ENCODE measurements around the gene DDR2.
A peak's percentile ranks its signal among the peaks of the same experiment; 100 is the strongest.
"Not testable (repeated sequence)": the region's sequence is repeated elsewhere in the genome, so short reads cannot be mapped to it uniquely, and the experiment has no call there.

Gene DDR2

DNA sequence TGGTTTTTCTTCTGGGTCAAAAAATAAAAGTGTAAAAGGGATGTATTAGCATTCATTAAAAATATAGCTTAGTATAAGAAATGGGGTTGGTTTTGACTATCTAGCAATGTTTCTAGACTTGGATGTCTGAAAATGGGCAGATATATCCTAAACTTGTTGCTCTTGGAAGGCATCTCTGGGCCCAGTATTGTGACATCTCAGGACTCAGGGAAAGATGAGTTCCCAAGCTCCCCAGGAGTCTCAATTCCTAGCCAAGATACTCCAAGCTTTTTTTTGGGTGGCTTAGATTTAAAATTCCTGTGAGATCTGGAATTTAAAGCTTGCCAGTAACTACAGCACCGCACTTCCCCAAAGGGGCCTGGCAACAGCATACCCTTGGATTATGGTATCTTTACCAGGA is 146.8 kb downstream of the DDR2 start:
- no peak for DNase-seq (ENCODE audit: low spot score)

DNA sequence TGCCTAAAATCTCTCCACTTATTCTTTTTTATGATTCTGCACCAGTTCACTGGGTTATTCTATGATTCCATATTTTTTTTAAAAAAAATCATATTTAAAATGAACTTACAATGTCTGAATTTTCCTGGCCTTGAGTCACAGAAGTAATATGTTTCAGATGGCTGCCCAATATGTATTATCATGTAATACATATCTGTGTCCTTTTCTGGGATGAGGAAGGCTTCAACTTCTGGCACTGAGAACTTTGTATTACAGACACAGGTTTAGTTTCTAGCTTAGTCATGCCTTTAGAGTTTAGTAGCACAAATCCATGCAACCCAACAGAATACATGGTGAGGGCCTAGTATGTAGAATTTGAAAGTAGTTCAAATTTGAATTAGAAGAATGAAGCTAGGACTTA is 150.4 kb downstream of the DDR2 start:
- no peak for DNase-seq (ENCODE audit: low spot score)

DNA sequence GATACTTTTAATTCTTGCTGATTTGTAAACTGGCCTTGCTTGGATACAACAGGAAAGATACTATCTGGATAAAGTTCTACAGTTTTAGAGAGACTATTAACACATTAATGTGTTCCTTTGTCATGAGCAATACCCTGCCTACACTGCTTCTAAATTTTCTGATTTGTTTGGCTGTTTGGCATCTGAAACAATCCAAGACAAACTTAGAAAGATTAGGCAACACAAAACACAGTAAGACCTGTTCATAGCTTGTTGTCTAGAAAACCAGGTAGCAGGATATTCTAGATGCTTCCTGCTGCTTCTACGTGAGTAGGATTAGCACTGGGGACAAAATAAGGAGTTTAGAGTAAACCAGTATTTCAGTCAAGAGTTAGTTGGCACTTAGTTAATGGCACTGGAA is 152.7 kb downstream of the DDR2 start:
- not testable (repeated sequence) for DNase-seq (ENCODE audit: low spot score)

DNA sequence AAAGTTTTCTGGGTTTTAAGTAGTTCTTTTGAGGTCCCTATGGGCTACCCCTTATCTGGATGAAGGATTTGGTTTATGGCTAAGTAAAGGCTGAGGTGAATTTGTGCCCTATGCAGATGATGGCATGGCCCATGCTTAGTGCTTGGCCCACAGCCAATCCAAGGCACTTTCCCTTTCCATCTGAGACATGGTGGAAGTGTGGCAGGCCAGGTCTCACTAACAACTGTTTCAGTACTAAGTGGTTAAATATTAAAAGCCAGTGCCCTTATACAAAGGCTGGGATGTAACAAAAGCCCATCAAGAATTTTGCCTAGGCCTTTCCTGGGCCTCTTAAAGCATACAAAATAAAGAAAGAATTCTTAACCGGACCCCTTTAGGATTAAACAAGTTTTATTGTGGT is 156.5 kb downstream of the DDR2 start:
- not testable (repeated sequence) for DNase-seq (ENCODE audit: low spot score)

DNA sequence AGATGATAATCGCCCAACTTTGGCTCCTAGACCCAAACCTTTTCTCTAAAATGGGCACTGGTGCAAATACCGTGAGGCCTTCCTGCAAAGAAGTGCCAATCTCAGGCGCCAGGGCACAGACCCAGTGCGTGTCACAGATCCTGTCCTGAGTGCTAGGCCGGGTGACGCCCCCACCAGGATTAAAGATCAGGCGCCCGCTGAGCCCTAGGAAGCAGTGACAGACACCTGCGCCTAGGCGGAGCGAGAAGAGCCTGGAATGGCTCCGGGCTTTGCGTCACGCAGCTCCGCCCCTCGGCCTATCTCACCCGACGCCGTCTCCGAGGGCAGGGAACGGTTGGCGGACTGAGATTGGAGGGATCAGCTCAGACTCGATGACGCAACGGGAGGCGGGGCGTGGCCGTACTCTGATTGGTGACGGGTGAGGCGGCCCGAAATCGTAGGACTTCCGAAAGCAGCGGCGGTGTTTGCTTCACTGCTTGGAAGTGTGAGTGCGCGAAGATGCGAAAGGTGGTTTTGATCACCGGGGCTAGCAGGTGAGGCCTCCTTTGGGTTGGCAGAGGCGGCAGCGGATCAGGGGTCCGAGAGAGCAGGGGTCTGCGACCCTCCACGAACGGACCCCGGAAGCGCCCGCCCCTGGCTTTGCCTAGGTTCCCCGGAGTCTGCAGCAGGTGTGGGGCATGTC is 158.2 kb downstream of the DDR2 start, which contains the start of gene HSD17B7:
Gene HSD17B7, plus strand, starts transcription at position 400 of the 682 bp plus-strand sequence. Its CDS starts 99 bp downstream, at position 499.
- peak; percentile 69 for DNase-seq (ENCODE audit: low spot score)

DNA sequence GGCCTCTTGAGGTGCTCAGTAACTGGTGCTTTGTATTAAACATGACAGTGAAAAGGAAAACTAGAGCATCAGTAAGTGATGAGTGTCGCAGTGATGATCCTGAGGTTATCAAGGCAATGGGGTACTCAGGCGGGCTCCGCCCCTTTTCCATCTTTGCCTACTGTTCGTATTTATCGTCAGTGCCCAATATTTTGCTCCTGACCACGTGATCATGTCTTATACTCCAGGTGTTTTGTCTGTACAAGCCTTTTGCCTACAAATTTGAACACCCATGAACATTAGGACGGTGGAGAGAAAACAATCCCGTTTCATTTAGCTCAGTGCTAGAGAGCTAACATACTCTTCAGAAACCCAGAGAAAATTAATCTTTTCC is 158.7 kb downstream of the DDR2 start:
- peak; percentile 41 for DNase-seq (ENCODE audit: low spot score)

DNA sequence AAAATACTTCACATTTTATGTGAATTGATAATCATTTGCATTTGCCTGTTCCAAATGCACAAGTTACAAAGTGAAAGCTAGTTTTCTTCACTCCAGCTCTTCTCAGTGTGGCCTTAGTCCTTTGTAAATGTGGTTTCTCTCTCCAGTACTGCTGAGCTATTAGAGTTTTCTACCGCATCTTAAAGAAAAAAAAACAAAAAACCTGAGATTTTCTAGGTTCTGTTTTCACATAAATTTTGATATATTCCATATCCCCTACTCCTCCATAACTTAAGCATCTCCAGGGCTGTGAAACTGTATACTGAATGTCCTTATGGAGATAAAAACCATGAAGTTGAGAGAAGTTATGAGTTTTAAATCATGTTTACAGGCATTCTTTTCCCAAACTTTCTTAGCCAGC is 162.0 kb downstream of the DDR2 start:
- not testable (repeated sequence) for DNase-seq (ENCODE audit: low spot score)

DNA sequence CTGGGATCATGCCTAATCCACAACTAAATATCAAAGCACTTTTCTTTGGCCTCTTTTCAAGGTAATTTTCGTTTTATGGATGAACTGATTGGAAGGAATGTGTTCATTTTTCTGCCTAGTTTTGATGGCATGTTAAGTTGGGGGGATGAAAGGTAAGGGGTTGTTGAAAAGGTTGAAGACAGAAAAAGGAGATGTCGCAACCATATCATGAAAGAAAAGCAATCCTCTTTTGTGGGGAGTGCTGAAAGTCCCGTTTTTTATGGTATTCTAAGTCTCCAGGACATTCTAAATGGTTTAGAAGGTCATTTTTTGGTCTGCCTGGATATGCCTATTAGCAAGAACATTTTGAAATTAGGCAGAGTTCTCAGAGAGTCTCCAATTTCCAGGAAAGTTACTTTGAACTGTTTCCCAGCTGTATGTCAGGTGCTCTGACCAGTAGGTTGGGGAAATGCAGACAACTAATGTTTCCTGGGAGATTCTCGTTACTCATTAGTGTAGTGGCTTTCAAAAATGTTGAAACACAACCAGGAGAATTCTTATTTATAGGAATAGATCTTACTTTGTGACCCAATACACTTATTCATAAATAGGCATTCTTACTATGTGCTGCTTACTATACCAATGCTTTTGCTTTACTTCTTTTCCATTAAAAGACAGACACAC is 164.5 kb downstream of the DDR2 start:
- DNase-seq (ENCODE audit: low spot score), result not testable (repeated sequence)

DNA sequence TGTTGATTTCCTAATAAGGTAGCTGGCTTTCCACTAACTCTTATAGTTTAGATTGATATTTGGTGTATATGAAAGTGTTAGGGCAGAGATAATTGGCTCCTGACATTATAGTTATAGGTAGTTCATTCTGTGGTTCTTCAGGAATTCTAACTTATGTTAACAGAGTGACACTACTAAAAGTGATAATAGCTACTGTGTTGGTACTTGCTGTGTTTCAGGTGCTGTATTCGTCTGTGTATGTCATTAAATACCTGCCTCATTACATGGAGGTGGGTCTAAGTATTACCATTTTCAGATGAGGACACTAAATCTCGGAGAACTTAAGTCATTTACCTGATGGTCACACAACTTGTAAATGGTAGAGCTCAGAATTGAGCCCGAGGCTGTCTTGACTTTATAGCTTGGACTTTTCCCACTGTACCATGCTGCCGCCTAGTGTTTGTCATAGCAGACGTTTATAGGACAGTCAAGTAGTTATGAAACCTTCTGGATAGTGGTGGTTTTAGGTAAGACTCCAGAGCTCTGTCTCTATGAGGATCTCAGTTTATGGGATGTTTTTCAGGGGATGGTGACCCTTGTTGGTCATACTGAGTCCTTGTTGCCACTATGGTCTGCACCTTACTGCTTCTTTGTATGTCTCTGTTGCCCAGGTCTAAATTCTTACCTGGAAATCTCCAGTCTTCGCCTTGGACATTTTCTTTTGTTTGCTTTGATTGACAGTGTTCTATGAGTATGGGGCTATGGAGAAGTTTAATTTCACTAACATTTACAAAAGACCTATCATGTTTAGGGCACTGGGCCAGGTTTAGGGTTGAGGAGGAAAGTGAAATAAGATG is 167.9 kb downstream of the DDR2 start:
- DNase-seq (ENCODE audit: low spot score), result peak; percentile 46

DNA sequence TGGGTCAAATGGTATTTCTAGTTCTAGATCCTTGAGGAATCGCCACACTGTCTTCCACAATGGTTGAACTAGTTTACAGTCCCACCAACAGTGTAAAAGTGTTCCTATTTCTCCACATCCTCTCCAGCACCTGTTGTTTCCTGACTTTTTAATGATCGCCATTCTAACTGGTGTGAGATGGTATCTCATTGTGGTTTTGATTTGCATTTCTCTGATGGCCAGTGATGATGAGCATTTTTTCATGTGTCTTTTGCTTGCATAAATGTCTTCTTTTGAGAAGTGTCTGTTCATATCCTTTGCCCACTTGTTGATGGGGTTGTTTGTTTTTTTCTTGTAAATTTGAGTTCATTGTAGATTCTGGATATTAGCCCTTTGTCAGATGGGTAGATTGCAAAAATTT is 175.2 kb downstream of the DDR2 start:
- DNase-seq (ENCODE audit: low spot score), result not testable (repeated sequence)

DNA sequence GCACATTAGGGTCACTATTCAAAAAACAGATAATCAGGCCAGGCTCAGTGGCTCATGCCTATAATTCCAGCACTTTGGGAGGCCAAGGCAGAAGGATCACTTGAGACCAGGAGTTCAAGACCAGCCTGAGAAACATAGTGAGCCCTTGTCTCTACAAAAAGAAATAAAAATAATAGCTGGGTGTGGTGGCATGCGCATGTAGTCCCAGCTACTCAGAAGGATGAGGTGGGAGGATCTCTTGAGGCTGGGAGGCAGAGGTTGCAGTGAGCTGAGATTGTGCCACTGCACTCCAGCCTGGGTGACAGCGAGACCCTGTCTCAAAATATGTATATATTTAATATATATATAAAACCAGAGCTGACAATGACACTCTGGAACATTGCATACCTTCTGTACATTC is 180.1 kb downstream of the DDR2 start:
- not testable (repeated sequence) for DNase-seq (ENCODE audit: low spot score)

DNA sequence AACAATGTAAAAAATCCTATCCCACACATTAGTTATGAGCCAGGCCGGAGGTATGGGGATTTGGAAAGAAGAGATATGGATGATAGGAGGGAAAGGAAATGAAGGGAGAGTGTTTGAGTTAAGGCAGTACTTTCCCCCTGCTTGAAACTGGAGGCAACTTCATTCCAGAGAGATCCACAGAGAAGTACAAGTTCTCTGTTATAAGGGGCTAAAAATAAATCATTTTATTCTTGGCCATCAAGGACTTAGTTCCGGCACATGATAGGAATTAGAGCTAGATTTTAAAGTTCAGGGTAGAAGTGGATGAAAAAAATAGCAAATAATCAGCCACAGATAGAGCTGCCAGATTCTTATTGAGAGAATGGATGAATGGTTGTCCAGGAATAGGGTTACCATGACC is 185.9 kb downstream of the DDR2 start:
- not testable (repeated sequence) for DNase-seq (ENCODE audit: low spot score)

DNA sequence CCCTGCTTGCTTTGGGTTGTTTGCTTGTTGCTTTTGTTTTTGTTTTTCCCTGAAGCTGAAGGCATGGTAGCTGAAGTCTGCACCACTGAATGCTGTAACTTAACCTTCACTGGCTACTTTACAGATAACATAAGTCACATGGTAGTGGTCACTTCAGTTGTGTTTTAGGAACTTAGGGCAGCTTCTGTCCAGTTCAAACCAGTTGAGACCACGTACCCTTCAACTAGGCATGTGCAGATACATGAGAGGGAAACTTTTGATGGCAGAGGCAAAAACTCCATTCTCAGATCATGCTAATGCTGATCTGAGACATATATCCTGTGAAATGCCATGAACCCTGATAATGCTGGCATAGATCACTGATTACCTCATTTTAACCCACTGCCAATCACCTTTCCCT is 186.4 kb downstream of the DDR2 start:
- DNase-seq (ENCODE audit: low spot score), result not testable (repeated sequence)

DNA sequence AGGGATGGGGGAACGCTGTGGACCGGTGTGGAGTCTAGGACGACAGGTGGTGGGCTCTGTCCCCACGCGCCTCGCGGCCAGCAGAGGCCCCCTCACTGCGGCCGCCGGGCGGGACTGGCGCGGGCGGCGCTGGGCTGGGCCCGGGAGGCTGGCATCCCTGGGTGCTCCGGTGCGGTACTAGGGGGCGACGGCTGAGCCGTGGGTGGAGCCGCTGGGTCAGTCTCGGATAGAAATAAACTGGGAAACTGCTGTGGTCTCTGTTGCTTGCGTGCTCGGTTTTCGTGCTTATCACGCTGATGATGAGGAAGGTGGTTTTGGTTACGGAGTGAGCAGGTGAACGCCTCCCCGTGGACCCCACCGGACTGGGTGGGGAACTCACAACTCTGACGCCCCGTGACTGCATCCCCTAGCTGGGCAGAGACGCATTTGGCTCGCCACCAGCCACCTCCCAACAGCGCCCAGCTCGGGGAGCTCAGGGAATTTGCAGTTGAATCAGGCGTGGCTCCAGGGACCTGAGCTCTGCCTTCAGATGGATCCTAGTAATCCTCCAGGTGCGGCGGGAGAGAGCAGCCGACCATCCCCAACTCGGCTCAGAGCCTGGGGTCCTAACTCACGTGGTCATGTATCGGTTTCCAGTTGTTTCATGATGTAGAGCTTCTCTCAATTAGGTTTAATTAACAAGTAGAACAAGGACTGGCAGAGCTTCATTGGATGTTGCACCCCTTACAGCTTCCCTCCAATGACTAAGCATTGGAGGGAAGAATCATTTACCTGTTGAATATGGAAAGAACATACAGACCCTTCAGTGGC is 190.3 kb downstream of the DDR2 start:
- DNase-seq (ENCODE audit: low spot score), result peak; percentile 43

DNA sequence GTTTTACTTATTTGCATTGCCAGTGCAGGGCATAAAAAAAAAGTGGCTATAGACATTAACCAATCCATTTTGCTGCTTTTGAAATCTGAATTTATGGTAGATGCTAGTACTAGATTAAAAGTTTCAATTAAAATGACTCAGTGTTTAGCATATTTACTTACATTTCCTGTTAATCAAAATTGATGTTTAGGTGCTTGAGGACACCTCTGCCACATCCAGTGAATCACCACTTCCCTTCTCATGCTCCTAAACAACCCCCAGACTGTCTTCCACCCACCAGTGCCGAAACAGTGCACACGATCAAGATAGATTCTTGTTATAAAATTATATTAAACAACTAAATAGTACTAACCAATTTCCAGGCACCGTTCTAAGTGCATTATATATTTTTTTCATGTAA is 191.0 kb downstream of the DDR2 start:
- no peak for DNase-seq (ENCODE audit: low spot score)

DNA sequence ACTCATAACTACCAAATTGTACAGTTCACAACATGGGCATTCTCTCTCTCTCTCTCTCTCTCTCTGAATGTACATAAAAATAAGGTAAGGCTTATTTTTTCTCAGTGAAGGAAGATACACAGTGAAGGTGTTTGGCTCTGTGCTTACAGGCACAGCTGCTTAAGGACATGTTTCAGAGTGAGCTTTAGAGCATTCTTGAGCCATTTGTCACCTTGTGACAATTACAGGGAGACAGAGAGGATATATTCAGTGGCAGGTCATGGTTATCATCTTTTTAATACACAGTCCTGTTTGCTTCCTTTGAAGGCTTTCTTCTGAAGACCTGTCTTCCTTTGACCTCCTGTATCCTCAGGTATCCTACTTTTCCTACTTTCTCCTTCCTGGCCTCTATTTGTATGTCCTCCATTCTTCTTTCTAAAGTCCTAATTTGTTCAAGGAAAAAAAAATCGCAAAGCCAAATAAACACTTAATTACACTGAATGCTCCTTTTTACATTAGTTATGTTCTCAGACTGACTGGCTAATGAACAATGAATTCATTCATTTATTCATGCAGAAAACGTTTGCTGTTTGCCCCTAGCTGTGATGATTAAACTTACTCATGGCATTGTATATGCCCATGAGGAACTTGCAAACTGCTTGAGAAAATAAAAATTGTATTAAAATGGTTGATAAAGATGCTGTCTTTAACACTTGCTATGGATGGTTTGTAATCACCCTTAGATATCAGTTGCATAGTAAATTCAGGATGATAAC is 191.7 kb downstream of the DDR2 start:
- DNase-seq (ENCODE audit: low spot score), result peak; percentile 14

DNA sequence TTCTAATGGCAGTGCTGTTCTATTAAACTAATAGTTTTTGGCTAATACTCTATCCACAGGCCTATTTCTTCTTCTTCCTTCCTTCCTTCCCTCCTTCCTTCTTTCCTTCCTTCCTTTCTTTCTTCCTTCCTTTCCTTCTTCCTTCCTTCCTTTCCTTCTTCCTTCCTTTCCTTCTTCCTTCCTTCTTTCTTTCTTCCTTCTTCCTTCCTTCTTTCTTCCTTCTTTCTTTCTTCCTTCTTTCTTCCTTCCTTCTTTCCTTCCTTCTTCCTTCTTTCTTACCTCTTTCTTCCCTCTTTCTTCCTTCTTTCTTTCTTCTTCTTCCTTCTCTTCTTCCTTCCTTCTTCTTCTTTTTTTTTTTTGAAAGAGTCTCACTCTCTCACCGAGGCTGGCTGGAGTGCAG is 197.0 kb downstream of the DDR2 start:
- DNase-seq (ENCODE audit: low spot score), result no peak

DNA sequence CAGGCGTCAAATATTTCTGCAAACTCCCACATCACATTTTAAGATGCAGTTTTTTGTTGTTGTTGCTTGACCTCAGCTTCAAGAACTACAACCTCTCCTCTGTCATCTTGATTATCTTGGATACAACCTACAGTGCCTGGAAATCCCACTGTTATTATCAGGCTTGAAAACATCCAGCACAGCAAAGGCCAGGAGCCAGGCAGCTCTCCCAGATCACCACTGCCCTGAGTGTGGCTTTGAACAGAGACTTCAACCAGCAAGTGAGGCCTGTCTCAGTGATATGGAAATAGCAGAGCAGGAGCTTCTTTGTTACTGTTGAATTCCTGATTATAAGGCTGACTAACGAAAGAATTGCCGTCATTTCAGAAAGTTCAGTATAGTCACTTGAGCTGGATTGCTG is 200.2 kb downstream of the DDR2 start:
- DNase-seq (ENCODE audit: low spot score), result no peak

DNA sequence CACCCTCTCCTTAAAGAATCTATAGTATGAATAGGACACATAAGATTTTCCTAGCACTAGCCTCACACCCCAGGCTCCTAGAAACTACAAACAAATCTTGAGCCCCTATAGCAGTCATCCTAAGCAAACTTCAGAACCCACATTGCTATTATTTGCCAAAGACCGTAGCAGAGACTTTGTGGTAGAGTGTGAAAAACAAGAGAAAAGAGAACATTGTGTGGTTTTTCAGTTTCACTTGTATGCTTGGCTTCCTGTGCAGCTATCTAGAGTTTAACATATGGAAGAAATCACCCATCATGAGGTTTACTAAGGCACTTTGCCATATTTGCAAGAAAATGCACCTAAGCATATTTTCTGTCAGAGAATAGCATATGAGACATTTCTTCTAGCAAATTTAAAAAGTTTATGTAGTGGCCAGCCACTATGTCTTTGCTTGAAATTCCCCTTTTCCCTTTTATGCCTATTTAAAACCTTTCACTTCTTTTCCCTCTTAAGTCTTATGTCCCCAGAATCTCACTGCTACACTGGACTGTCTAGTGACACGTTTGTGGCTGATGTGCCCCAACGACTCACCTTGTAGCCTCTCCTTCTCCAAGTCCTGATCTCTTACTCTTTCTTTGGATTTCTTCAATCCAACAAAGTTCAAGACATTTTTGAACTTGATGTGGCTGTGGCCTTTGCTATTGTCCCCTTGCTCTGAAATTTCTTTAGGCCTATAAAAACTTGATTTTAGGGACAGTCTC is 203.1 kb downstream of the DDR2 start:
- DNase-seq (ENCODE audit: low spot score), result no peak
